GM12892 (cell line): ENCODE results near the gene RPL4.

Source experiments
- POLR2A ChIP-seq: IDR thresholded peaks from 2 replicates; pipeline ENCODE4 v1.6.1; 2011; ENCODE audit warnings: low read depth, low read length, control low read depth
- POLR2AphosphoS5 ChIP-seq: IDR thresholded peaks from 2 replicates; pipeline ENCODE4 v1.6.1; 2011; ENCODE audit warnings: low read depth, low read length, control low read depth

DNA sequence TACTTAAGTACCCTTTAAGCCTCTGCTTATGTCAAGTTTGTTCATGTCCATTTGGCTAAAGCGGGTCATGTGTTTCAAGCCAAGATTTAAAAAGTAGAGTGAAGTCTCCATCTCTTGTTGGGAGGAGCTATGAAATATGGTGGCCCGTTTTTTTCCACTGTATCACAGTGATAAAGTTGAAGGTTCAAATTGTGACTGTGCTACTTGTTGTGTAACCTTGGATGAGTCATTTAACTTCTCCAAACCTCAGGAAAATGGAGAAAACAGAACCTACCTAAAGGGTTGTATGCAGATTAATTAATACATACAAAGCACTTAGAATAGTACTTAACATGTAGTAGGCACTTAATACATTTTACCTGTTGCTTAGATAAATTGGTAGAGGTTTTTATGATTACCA is 50.5 kb downstream of the RPL4 start:
- TF ChIP-seq POLR2AphosphoS5: no peak
- no peak for TF ChIP-seq POLR2A
